Measurements from ENCODE around the gene TASP1.

Gene TASP1

GRCh38 chr20:13430346-13431002, 208.3 kb downstream of the TASP1 start:
- DNase-seq = no peak

DNA sequence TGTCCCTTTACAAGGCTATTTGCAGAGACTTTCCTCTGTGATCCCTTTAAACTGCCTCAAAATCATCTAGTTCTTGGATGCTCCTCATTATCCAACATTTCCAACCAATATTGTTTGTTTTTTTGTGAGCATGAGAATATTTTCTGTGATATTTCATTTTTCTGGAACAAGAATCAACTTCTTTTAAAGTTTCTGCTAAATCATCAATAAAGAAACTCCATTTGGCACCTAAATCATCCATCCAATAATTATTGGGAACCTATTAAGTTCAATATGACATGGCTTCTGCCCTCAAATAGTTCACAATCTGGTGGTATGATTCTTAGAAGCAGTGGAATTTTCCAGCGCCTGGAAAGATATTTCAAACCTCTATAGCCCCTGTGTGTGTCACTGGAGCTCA, 210.0 kb downstream of the TASP1 start:
- DNase-seq = no peak

DNA sequence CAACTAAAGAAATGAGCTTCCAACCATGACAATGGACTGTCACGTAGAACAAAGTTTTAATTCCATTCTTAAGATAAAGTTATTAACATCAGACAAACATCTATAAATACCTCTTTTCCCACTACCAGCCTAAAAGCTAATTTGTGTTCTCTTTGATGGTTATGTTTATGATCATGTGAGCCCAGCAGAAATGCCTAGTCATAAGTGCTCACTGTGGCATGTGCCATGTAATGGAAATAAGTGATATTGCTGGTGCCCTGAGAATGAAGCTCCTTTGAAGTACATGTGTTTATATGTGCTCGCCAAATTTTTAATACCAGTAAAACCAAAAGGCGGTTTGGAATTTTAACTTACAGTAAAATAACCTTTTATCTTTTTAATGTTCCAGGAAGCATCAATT, 211.9 kb downstream of the TASP1 start:
- no peak for DNase-seq

DNA sequence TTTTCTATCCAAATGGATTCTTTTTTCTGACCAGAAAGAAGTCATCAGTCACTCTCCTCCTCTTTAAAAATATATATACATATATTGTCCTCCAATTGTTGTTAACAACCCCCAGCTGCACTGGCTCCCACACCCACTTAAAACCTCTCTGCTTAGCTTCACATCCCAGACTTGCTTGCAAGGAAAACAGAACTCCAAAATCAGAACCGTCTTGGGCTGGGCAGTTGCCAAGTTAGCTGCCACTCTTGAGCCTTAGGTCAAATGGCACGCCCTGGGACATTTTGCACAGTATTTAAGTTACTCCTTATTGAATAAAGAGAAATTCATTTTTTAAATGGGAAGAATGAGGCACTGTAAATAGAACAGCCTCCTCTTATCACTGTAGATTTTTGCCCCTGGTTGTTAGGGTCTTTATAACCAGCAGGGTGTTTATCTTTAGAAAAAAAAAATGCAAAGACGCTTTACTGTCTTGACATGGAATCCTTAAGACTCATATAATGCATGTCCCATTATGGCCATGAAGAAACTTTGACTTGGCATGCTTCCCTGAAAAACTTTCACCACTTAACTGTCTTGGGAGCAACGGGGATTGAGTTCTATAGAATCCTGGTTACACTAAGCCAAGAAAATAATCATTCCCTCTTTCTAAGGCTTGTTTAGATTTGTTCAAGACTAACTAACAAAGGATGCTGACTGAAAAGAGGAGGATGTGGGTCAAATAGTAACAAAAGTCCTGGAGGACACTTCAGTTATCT, 213.2 kb downstream of the TASP1 start:
- no peak for DNase-seq

GRCh38 chr20:13424174-13424833, 214.4 kb downstream of the TASP1 start:
- no peak for DNase-seq

DNA sequence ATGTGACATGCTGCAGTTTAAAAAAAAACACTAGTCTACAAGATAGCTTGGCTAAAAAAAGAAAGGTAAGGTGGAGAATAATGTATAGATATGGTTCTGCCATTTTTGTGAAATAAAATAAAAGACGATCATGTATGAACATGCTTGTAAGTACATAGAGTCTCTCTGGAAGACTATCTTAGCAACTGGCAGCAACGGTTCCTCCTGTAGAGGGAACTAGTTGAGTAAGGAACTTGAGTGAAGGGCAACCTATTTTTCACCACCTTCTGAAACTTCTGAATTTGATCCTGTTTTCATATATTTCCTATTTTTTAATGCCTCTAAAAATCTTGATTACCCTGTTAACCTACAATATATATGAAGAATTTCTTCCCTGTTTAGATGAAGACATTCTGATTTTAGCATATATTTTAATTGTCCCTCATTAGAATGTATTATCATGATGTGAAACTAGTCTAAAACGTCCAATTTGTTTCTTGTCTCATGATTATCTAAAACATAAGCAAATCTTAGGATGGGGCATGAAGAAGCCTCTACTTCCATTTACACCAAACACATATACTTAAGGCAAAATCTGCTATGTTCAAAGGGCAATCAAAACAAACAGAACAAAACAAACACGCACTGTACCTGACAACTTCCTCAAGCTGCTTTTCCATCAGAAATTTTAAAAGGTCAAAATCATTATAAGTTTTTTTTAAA, 215.1 kb downstream of the TASP1 start:
- no peak for DNase-seq

GRCh38 chr20:13422637-13423036, 216.1 kb downstream of the TASP1 start:
- DNase-seq = no peak

- no peak for DNase-seq
Measured at GRCh38 chr20:13420625-13421024, 218.1 kb downstream of the TASP1 start.

DNA sequence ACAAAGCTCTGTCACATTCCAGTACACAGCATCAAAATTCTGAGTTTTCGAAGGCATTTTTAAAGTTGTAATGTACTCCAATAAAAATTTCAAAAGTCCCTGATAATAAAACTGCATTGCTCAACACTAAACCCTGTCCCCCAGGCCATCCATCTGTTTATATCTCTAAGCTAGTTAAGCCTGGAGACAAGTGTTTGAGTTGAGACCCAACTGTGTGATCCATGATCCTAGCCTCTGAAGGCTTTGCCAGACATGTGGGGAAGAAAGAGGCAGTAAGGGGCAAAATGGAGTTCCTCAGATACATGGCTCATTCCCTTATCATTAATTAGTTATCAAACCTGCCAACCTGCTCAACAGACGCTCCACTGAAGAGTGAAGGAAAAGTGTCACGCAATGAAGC, 219.3 kb downstream of the TASP1 start:
- DNase-seq = no peak

- DNase-seq = no peak
Measured at GRCh38 chr20:13418263-13419229, 220.2 kb downstream of the TASP1 start.

- no peak for DNase-seq
Measured at GRCh38 chr20:13416531-13416930, 222.2 kb downstream of the TASP1 start.

DNA sequence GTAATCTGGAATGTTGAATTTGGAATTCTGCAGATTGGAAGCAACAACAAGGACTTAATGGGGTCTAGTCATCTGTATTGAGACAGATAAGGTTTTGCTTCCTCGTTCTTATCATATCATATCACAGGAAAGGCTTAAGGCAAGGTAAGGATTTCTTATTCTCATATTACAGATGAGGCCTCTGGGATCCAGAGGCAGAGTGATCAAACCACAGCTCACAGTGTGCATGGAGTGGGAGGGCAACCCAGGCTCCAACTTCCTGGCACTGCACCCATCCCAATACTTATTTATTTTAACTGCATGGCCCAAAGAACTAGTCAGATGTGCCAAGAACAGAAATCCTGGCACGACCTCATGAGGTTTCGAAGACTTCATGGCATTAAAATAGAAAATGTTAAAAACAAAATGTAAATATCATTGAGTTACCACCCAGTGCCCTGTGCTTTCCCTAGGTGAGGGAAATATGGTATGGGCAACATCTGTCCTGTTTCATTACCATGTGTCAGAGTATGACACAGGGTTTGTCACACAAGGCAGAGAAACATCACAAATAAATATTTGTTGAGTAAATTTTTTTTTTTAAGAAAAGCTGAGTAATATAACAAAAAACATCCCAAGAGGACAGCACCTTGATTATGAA, 225.8 kb downstream of the TASP1 start:
- DNase-seq = no peak

GRCh38 chr20:13404293-13404692, 234.4 kb downstream of the TASP1 start:
- no peak for DNase-seq

GRCh38 chr20:13403453-13403852, 235.3 kb downstream of the TASP1 start:
- no peak for DNase-seq

DNA sequence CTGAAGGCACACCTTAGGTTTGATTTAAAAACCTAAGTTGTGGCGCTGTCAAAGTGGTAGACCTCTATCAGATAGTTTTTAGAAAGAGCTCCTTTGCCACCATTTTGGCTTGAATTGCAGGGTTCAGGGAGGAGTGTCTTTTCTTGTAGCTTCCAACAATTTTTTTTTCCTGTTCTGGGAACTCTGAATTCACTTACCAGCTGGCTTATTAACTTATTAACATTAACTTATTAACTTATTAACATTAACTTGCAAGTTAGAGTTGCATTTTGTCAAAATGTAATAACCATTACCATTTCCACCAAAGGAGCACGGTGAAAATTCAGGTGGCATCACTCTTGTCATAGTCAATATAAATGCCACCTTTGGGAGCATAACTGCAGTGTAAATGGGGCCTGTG, 235.7 kb downstream of the TASP1 start:
- no peak for DNase-seq

DNA sequence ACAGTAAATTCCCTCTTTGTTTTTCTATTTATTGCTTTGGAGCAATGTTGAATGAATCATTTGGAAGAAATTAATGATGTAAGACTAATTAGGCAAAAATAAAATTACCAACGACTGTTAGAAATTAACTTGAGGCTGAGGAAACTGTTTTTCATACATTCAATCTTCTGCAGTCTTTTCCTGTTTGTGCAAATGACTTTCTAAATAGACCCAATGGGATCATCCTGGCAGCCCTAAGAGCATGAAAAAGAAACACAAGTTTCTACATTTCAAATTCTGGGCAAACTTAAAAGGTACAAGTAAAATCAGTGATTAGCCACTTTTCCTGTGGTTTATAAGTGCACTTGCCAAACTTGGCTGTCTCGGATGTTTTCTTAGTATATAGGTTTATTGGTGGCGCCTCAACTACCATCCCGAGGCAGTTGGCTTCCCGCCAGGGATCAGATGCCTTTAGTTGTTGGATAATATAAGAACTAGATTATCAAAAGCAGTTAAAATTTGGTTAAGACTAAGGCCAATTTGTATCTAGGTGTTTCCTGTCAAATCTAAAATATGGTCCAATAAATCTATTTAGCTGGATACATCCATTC, 236.5 kb downstream of the TASP1 start:
- no peak for DNase-seq

GRCh38 chr20:13401596-13401995, 237.1 kb downstream of the TASP1 start:
- DNase-seq = no peak

DNA sequence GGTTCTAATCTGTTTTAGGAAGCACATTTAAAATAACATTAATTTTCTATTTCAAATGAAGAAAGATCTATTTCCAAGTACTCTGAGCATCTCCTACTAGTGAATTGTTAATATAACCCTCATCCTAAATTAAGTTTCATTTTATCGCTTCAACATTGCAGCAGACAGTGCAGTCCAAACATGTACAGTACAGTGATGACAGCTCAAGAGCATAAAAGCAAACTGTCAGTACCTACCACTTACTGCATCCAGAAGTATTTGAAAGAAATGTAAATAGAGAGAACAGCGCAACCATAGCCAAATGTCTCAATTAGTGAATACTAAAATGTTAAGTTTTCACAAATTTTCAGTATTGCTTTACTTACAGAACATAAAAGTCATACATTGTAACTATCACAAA, 238.3 kb downstream of the TASP1 start:
- DNase-seq = no peak

DNA sequence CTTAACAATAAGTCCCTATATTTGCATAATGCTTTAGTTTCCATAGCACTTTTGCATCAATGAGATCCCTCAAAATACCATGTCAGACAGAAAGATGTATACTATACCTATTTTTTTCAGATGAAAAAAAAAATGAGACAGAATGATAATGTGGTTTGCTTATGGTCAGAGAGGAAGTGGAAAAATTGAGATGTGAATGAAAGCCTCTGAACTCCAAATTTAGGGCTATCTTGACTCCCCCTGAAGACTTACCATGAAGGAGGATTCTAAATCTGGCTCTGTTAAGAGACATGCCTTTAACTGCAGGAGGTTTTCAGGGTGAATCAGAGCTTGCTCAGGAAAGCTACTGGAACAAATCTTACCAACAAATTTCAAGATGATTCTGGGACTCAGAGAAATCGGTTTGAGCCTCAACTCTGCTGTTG, 241.4 kb downstream of the TASP1 start:
- no peak for DNase-seq

- DNase-seq = no peak
Measured at GRCh38 chr20:13396826-13397225, 241.9 kb downstream of the TASP1 start.

- no peak for DNase-seq
Measured at GRCh38 chr20:13396022-13396421, 242.7 kb downstream of the TASP1 start.
